Esophagus muscularis mucosa (tissue), 4 donors: Measurements from ENCODE around the gene ADAMTSL1. TPM values are rescaled to one million over a fixed set of nuclear protein-coding genes. Genes with fewer than 3 reads are reported as not detected.

Experiments used
- DNase-seq: peaks from one replicate; pipeline ENCODE4 v3.0.0-alpha.2; 2017; ENCODE audit errors: extremely low spot score
- H3K27ac ChIP-seq, 4 donors: fragments of 200-600 bp; sonication (generic); replicated peaks in 1 of 4; 1 replicate in 3 of 4; 2 replicates in 1 of 4; pipeline ENCODE4 v1.5.1; 2016 to 2019; ENCODE audit warnings: mild to moderate bottlenecking in 1 of 4
- H3K27me3 ChIP-seq, 4 donors: fragments of 200-600 bp; sonication (generic); one replicate each; pipeline versions ENCODE4 v1.5.1 to v1.6.0; 2016 to 2019
- H3K36me3 ChIP-seq, 4 donors: fragments of 200-600 bp; sonication (generic); one replicate each; pipeline ENCODE4 v1.5.1; 2016 to 2019
- H3K4me1 ChIP-seq, 4 donors: fragments of 200-600 bp; sonication (generic); one replicate each; pipeline ENCODE4 v1.5.1; 2016 to 2019
- H3K4me3 ChIP-seq, 4 donors: fragments of 200-600 bp; sonication (generic); 1 replicate in 2 of 4; 2 replicates in 2 of 4; pipeline ENCODE4 v1.5.1; 2016 to 2019; ENCODE audit warnings: mild to moderate bottlenecking in 4 of 4, moderate library complexity in 1 of 4
- H3K9me3 ChIP-seq, 4 donors: fragments of 200-600 bp; sonication (generic); 1 replicate in 3 of 4; 2 replicates in 1 of 4; pipeline ENCODE4 v1.5.1; 2016 to 2019
- CTCF ChIP-seq, 3 experiments: fragments of 200-600 bp in 2 of 3; fragments of 450-650 bp in 1 of 3; sonication (generic) in 2 of 3; IDR thresholded peaks; one replicate each; pipeline ENCODE4 v1.5.1; 2017 to 2019; ENCODE audit warnings: antibody characterized with exemption in 3 of 3, mild to moderate bottlenecking in 2 of 3, moderate library complexity in 1 of 3
- EP300 ChIP-seq: sonication (generic); formaldehyde crosslinking; IDR thresholded peaks from one replicate; pipeline ENCODE4 v1.6.1; 2017; ENCODE audit warnings: antibody characterized with exemption
- POLR2A ChIP-seq: fragments of 450-650 bp; IDR thresholded peaks from one replicate; pipeline ENCODE4 v1.6.1; 2017; ENCODE audit warnings: antibody characterized with exemption, moderate library complexity, mild to moderate bottlenecking, low read depth
- POLR2AphosphoS5 ChIP-seq, 2 donors: sonication (generic); formaldehyde crosslinking; IDR thresholded peaks; one replicate each; pipeline ENCODE4 v1.6.1; 2017; ENCODE audit warnings: antibody characterized with exemption in 2 of 2
- WGBS: methylation state at CpG from one replicate; pipeline ENCODE4 v1.1.5; 2018; 5-methylcytosine and 5-hydroxymethylcytosine counted together
- intact Hi-C: fragments of 100-400 bp; cut with DNase I; formaldehyde crosslinking; loops from one replicate; pipeline ENCODE4 v1.15.1; 2023
- total RNA-seq, 4 donors: library from RNA; depleted of rRNA; stranded (reverse); fragments of >200 nt; gene quantifications; one replicate each; pipeline versions ENCODE4 v1.1.0 to v1.2.1, GENCODE V29; 2016

ADAMTSL1 gene
- total RNA-seq, 4 donors from 2014 or later: 81.7 to 172 (median 145) TPM

GRCh38 chr9:18720691-18721090 is 246.7 kb downstream of the ADAMTSL1 start:
- Histone ChIP-seq H3K27me3 (no peaks in the 10 kb centered on the region), H3K4me3 (no peak overlapping the region), H3K9me3 (no peaks in the 10 kb centered on the region), H3K4me1 (no peaks in the 10 kb centered on the region), H3K27ac (no peak overlapping the region), H3K36me3 (peaks cover 0 to 26% (median 6%) of the 10 kb centered on the region in 4 donors)
- intact Hi-C loops: no loop called here
- 91% methylated on average over 5 of the region's 5 CpGs for WGBS
- DNase-seq: no peak
- TF ChIP-seq POLR2A (no peak), EP300 (no peak), POLR2AphosphoS5 (IDR thresholded peaks at IDR 0.05) (no peak), CTCF (IDR thresholded peaks at IDR 0.05) (no peak)

- peaks cover 0 to 26% (median 6%) of the 10 kb centered on the region in 4 donors for H3K36me3 ChIP-seq
- WGBS: 85% methylated on average over 9 of the region's 10 CpGs
- DNase-seq: no peak
- H3K27ac ChIP-seq: no peak overlapping the region
- TF ChIP-seq POLR2A (no peak), EP300 (no peak), POLR2AphosphoS5 (IDR thresholded peaks at IDR 0.05) (no peak), CTCF (IDR thresholded peaks at IDR 0.05) (no peak)
- H3K4me3 ChIP-seq: no peak overlapping the region
- H3K27me3 ChIP-seq: no peaks in the 10 kb centered on the region
- intact Hi-C loops: no loop called here
- H3K4me1 ChIP-seq: peaks cover 0 to 4% (median 4%) of the 10 kb centered on the region in 4 donors
- no peaks in the 10 kb centered on the region for H3K9me3 ChIP-seq
These were observed 247.5 kb downstream of the ADAMTSL1 start for GRCh38 chr9:18721267-18721994.

- TF ChIP-seq EP300 (no peak), POLR2AphosphoS5 (IDR thresholded peaks at IDR 0.05) (no peak), POLR2A (no peak), CTCF (IDR thresholded peaks at IDR 0.05) (no peak)
- Histone ChIP-seq H3K4me3 (no peak overlapping the region), H3K27me3 (no peaks in the 10 kb centered on the region), H3K27ac (no peak overlapping the region), H3K9me3 (no peaks in the 10 kb centered on the region), H3K36me3 (peaks cover 0 to 26% (median 6%) of the 10 kb centered on the region in 4 donors), H3K4me1 (peaks cover 0 to 10% (median 9%) of the 10 kb centered on the region in 4 donors)
- DNase-seq: no peak
- WGBS: 90% methylated on average over 2 of the region's 2 CpGs
- intact Hi-C loops: no loop called here
These were observed 248.0 kb downstream of the ADAMTSL1 start for GRCh38 chr9:18721995-18722310.

GRCh38 chr9:18722882-18723281 is 248.9 kb downstream of the ADAMTSL1 start:
- TF ChIP-seq CTCF (IDR thresholded peaks at IDR 0.05) (no peak), EP300 (no peak), POLR2AphosphoS5 (IDR thresholded peaks at IDR 0.05) (no peak), POLR2A (no peak)
- peak; percentile 64 for DNase-seq
- intact Hi-C loops: no loop called here
- Histone ChIP-seq H3K27me3 (no peaks in the 10 kb centered on the region), H3K27ac (no peak overlapping the region), H3K4me1 (peaks cover 0 to 16% (median 14%) of the 10 kb centered on the region in 4 donors), H3K4me3 (no peak overlapping the region), H3K36me3 (peaks cover 0 to 26% (median 6%) of the 10 kb centered on the region in 4 donors), H3K9me3 (no peaks in the 10 kb centered on the region)
- 95% methylated on average over 6 of the region's 6 CpGs for WGBS
